Thyroid gland (tissue), 4 donors: Measurements from ENCODE around the gene FBLN7. TPM values are rescaled to one million over a fixed set of nuclear protein-coding genes. Genes with fewer than 3 reads are reported as not detected.

Source experiments
- DNase-seq, 2 donors: peaks; one replicate each; pipeline ENCODE4 v3.0.0-alpha.2; 2019
- H3K27ac ChIP-seq, 3 donors: fragments of 200-600 bp; sonication (generic); 1 replicate in 2 of 3; 2 replicates in 1 of 3; pipeline ENCODE4 v1.5.1; 2016 to 2019; ENCODE audit warnings: mild to moderate bottlenecking in 1 of 3, moderate library complexity in 1 of 3
- H3K27me3 ChIP-seq: fragments of 200-600 bp; sonication (generic); one replicate; pipeline ENCODE4 v1.5.1; 2019
- H3K36me3 ChIP-seq, 2 donors: fragments of 200-600 bp; sonication (generic); one replicate each; pipeline ENCODE4 v1.5.1; 2016 to 2019
- H3K4me1 ChIP-seq, 2 donors: fragments of 200-600 bp; sonication (generic); one replicate each; pipeline ENCODE4 v1.5.1; 2017 to 2019
- H3K4me3 ChIP-seq, 3 donors: fragments of 200-600 bp; sonication (generic); replicated peaks in 1 of 3; 1 replicate in 2 of 3; 2 replicates in 1 of 3; pipeline ENCODE4 v1.5.1; 2016; ENCODE audit warnings: mild to moderate bottlenecking in 1 of 3
- H3K9me3 ChIP-seq: fragments of 200-600 bp; sonication (generic); one replicate; pipeline ENCODE4 v1.5.1; 2017
- POLR2A ChIP-seq, 2 donors: fragments of 450-650 bp; IDR thresholded peaks; one replicate each; pipeline ENCODE4 v1.6.1; 2017; ENCODE audit warnings: antibody characterized with exemption in 2 of 2, mild to moderate bottlenecking in 2 of 2, moderate library complexity in 1 of 2
- WGBS, 2 donors: methylation state at CpG; one replicate each; pipeline ENCODE4 v1.1.5; 2017; 5-methylcytosine and 5-hydroxymethylcytosine counted together
- intact Hi-C: fragments of 100-400 bp; cut with DNase I; formaldehyde crosslinking; loops from one replicate; pipeline ENCODE4 v1.15.1; 2023
- total RNA-seq, 4 donors: library from RNA; depleted of rRNA; stranded (reverse); fragments of >200 nt; gene quantifications; one replicate each; pipeline ENCODE4 v1.2.3, GENCODE V29; 2016
- TF ChIP-seq, protein P1 (sequence below), 6 experiments: fragments of 200-600 bp in 3 of 6; fragments of 450-650 bp in 3 of 6; sonication (generic) in 3 of 6; IDR thresholded peaks; one replicate each; pipeline ENCODE4 v1.5.1; 2016 to 2019; ENCODE audit warnings: antibody characterized with exemption in 6 of 6, mild to moderate bottlenecking in 2 of 6, inconsistent platforms in 1 of 6, moderate library complexity in 1 of 6

The FBLN7 gene
- total RNA-seq, 4 donors from 2014 or later, result 10.3 to 33.6 (median 16.4) TPM

GRCh38 chr2:112153501-112153900 is 15.3 kb downstream of the FBLN7 start:
- intact Hi-C loops, result no loop called here
- TF ChIP-seq, protein P1, sequence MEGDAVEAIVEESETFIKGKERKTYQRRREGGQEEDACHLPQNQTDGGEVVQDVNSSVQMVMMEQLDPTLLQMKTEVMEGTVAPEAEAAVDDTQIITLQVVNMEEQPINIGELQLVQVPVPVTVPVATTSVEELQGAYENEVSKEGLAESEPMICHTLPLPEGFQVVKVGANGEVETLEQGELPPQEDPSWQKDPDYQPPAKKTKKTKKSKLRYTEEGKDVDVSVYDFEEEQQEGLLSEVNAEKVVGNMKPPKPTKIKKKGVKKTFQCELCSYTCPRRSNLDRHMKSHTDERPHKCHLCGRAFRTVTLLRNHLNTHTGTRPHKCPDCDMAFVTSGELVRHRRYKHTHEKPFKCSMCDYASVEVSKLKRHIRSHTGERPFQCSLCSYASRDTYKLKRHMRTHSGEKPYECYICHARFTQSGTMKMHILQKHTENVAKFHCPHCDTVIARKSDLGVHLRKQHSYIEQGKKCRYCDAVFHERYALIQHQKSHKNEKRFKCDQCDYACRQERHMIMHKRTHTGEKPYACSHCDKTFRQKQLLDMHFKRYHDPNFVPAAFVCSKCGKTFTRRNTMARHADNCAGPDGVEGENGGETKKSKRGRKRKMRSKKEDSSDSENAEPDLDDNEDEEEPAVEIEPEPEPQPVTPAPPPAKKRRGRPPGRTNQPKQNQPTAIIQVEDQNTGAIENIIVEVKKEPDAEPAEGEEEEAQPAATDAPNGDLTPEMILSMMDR (IDR thresholded peaks at IDR 0.05), result no peak
- TF ChIP-seq POLR2A (IDR thresholded peaks at IDR 0.05), result no peak
- Histone ChIP-seq H3K27ac (no peak overlapping the region), H3K36me3 (no peaks in the 10 kb centered on the region), H3K4me3 (no peak overlapping the region), H3K27me3 (no peaks in the 10 kb centered on the region), H3K4me1 (peaks cover 0 to 4% of the 10 kb centered on the region in 2 donors), H3K9me3 (no peaks in the 10 kb centered on the region)
- 97 to 98% methylated on average over 7 to 10 of the region's 10 CpGs for WGBS, 2 donors
- no peak for DNase-seq

DNA sequence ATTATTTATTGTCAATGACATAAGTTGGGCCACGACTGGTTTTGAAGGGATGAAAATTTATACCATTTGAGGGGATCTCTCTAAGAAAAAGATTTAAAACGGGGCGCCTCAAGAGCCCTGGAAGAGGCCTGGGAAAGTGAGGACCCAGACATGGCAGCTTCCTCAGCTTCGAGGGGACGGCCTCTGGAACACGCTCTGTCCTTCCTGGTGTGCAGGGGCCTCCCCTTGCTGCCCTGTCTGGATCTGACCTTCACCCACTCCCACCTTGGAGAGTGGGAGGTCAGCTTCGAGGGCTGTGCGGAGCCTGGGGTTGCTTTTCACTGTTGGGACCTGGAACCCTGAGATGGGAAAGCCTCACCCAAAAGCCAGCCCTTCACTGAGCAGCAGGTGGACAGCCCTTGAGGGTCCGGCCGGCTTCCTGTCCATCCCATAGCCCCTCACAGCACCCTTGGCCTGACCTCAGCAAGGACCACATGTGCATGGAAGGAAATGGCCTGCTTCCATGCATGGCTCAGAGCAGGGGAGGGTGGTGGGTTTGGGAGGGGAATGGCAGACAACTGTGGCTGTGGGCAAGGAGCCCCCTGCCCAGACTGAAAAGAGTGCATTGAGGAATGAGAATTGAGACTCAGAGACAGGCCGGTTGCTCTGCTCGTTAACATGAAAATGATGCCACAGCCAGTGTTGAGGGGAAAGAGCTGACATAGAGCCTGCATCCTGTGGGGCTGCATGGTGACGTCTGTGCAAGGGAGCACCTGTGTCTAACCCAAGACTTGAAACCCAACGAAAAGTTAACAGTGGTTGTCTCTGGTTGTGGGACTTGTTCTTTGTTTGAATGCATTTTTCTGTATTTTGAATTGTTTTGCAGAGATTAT is 16.3 kb downstream of the FBLN7 start:
- H3K27ac ChIP-seq, result no peak overlapping the region
- TF ChIP-seq POLR2A (IDR thresholded peaks at IDR 0.05), result no peak
- TF ChIP-seq, protein P1 (IDR thresholded peaks at IDR 0.05), result no peak
- 87 to 89% methylated on average over 10 to 13 of the region's 14 CpGs for WGBS, 2 donors
- H3K36me3 ChIP-seq, result no peaks in the 10 kb centered on the region
- no peak for DNase-seq
- intact Hi-C loops, result no loop called here
- H3K4me3 ChIP-seq, result no peak overlapping the region
- H3K27me3 ChIP-seq, result no peaks in the 10 kb centered on the region
- H3K9me3 ChIP-seq, result no peaks in the 10 kb centered on the region
- H3K4me1 ChIP-seq, result peaks cover 0 to 4% of the 10 kb centered on the region in 2 donors

DNA sequence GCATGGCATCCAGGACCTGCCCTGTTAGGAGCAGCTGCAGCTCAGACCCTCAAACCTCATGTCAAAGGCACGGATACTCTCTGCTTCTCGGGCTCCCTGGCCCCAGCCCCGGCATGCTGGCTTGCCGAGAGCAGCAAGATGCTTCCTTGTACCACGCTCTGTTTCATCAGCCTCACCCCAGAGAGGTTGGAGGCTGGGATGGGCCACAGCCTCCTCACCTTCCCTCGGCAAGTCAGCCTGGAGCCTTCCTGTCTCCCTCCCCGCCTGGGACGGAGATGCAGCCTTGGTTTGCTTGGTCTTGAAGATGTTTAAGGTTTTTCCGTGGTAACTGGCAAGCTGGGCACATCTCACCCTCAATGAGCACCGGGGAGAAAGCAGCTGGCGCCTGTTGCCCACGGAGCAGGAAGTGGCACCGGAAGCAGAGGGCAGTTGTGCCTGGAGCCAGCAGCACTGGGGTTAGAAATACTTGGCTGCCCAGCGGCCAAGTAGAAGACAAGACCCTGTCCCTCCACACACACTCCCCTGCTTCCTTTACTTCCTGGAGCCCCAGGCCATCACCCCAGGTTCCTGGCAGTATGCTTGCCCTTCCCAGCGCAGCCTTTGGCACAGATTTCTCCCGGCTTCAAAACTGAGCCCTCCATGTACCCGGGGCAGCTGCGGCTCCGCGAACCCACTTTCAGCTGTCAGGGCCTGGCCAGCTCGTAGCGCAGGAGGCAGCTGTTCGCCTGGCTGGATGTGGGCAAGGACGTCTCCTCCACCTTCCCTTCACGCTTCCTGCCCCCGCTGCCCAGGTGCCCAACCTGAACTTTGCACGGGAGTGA is 17.4 kb downstream of the FBLN7 start:
- H3K27ac ChIP-seq, result no peak overlapping the region

DNA sequence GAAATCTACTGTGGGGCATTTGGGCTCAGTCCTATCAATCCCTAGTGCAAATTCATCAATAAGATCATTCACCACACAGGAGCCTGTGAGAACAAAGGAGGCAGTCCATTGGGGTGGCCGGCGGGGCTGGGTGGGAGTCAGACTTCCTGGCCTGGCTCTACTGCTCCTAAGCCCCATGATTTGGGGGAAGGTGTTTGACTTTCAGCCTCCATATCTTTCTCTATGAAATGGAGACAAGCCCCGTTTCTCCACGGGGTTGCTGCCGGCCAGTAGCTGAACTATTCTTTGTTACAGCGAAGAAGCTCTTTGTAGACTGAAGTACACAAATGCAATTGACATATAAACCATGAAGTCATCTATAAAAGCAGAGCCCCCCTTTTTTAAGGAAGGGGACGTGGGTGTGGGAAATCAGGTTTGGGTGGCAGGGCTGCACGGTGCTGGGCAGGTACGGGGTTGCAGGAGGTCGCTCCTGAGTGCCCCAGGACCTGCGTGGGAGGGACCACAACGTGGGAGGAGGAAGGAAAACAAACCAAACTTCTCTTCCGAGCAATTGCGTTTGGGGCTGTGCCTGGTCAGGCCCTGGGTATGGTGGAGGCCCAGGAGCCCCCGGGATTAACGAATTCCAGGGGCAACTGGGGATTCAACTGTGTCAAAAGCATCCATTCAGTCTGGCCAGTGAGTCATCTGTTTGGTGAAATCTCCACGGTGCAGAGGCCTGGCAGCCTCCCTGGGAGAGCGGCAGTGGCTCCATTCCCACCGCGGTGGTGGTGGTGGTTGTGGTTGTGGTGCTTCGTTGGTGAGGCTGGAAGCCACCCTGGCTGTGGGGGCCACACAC is 18.2 kb downstream of the FBLN7 start:
- peak in 1 of 2 donors; percentile 27 for DNase-seq
- Histone ChIP-seq H3K9me3 (no peaks in the 10 kb centered on the region), H3K4me3 (no peak overlapping the region), H3K36me3 (no peaks in the 10 kb centered on the region), H3K27me3 (no peaks in the 10 kb centered on the region), H3K27ac (no peak overlapping the region), H3K4me1 (peaks cover 0 to 4% of the 10 kb centered on the region in 2 donors)
- TF ChIP-seq, protein P1 (IDR thresholded peaks at IDR 0.05), result no peak
- no peak for TF ChIP-seq POLR2A (IDR thresholded peaks at IDR 0.05)
- WGBS, 2 donors, result 72 to 74% methylated on average over 15 to 21 of the region's 21 CpGs
- intact Hi-C loops, result no loop called here

More for the DNA sequence above, 17.4 kb downstream of the FBLN7 start:
- no peaks in the 10 kb centered on the region for H3K36me3 ChIP-seq
- no peak overlapping the region for H3K4me3 ChIP-seq
- TF ChIP-seq, protein P1 (IDR thresholded peaks at IDR 0.05), result no peak
- TF ChIP-seq POLR2A (IDR thresholded peaks at IDR 0.05), result no peak
- no peak for DNase-seq
- WGBS, 2 donors, result 86 to 87% methylated on average over 25 to 27 of the region's 27 CpGs
- peaks cover 0 to 4% of the 10 kb centered on the region in 2 donors for H3K4me1 ChIP-seq
- H3K27me3 ChIP-seq, result no peaks in the 10 kb centered on the region
- no peaks in the 10 kb centered on the region for H3K9me3 ChIP-seq
- intact Hi-C loops, result no loop called here
